Stimulated activated naive B cell treated with anti-CD40 and anti-IgM and Interleukin-4, amounts not matched to agents 10 μg/mL and 1 μg/mL and 100 μg/mL, for 72 hours (primary cell): ENCODE results near the gene RFX2.

Experiments used
- ATAC-seq, 2 donors: fragments of 150-1000 bp; cut with Tn5 transposase; replicated peaks; 2 replicates each; pipeline ENCODE4 v1.10.0; 2021; ENCODE audit warnings: moderate library complexity in 1 of 2
- DNase-seq: peaks from one replicate; pipeline ENCODE4 v3.0.0; 2021
- H3K27ac Mint-ChIP-seq: one replicate; pipeline ENCODE4 v1.8.0; 2022; ENCODE audit warnings: mild to moderate bottlenecking, mixed read lengths
- H3K27me3 Mint-ChIP-seq, 2 donors: one replicate each; pipeline ENCODE4 v1.8.0; 2022; ENCODE audit warnings: mixed read lengths in 2 of 2
- H3K36me3 Mint-ChIP-seq, 2 donors: one replicate each; pipeline ENCODE4 v1.8.0; 2022; ENCODE audit warnings: mixed read lengths in 2 of 2, mild to moderate bottlenecking in 1 of 2
- H3K4me1 Mint-ChIP-seq, 2 donors: one replicate each; pipeline ENCODE4 v1.8.0; 2022; ENCODE audit warnings: mixed read lengths in 2 of 2, mild to moderate bottlenecking in 1 of 2
- H3K4me3 Mint-ChIP-seq, 2 donors: one replicate each; pipeline ENCODE4 v1.8.0; 2022; ENCODE audit warnings: mild to moderate bottlenecking in 2 of 2, mixed read lengths in 2 of 2, moderate library complexity in 1 of 2
- H3K9me3 Mint-ChIP-seq, 2 donors: one replicate each; pipeline ENCODE4 v1.8.0; 2022; ENCODE audit warnings: mixed read lengths in 2 of 2, mild to moderate bottlenecking in 1 of 2

Gene RFX2

DNA sequence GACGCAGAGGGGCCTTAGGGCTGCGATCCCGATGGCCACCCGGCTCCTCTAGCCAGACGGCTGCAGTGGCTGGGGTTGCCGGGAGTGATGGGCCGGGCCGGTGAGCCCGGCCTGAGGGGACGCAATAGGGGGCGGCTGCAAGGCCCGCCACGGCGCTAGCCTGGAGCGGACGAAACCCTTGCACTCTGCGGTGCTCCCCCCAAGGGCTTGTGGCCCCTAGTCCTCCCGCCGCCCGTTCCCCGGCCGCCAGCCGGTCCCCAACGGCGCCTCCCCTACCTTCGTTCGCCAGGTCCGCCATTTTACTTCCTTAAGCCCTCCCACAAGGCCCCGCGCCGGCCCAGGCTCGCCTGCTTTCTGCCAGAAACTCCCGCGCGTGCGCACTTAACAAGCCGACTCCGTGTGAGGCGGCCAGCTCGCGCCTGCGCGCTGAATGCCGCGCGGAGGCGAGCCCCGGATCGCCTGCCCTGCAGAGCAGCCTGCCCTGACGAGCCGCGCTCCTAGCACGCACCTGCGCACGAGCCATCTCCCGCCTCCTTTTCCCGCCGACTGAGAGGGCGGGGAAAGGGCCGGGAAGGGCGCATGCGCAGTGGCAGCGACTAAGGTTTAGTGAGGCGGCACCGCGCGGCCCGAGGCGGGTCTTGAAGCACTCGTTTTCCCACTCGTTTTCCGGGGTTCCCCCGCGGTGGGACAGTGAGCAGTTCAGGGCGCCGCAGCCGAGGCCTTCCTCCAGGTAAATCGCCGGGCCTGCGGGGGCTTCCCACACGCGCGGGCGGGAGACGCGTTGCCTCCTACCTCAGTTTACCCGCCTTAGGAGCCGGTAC, 132.3 kb downstream of the RFX2 start, which contains the start of gene RANBP3:
Gene RANBP3 (minus strand): TSS at position 356 of the 821 bp plus-strand sequence. CDS start 58 bp downstream, at position 298.
- Mint-ChIP-seq H3K36me3 (peaks cover 6 to 32% of the 10 kb centered on the region in 2 donors), H3K27ac (peak within 1 kb of the TSS; percentile 99), H3K4me1 (peaks cover 39 to 57% of the 10 kb centered on the region in 2 donors), H3K9me3 (no peaks in the 10 kb centered on the region), H3K27me3 (no peaks in the 10 kb centered on the region), H3K4me3 (peak within 1 kb of the TSS; percentile 91 to 99)
- peak; percentile 99 for DNase-seq
- ATAC-seq = peak; percentile 92 to 94

DNA sequence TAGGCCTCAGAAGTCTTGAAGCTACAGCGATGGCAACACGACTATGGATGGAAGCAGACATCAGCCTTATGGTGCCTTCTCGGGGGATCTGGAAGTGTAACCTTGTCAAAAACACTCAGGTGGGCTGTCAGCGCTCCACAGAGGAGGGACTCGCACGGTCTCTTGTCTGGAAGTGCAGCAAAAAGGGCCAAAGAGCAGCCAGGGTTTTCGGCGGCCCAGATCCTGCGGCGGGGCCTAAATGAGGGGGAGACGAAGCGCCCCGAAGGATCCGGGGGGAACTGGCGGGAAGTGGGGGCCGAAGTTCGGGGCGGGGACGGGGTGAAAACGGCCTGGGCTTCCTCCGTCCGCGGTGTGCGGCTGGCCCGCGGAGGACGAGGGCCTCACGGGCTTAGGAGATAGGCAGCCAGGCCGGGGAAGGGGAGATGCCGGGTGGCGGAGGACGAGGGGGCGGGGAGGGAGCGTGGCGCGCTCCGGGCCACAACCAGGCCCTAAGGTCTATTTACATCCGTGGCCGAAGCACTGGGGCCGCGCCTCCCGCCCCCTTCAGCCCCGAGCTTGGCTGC, 133.0 kb downstream of the RFX2 start:
- Mint-ChIP-seq H3K36me3 (peaks cover 6 to 37% of the 10 kb centered on the region in 2 donors), H3K27ac (peak overlapping the region; percentile 99), H3K4me1 (peaks cover 43 to 62% of the 10 kb centered on the region in 2 donors), H3K9me3 (no peaks in the 10 kb centered on the region), H3K4me3 (peak overlapping the region; percentile 91 to 99), H3K27me3 (no peaks in the 10 kb centered on the region)
- ATAC-seq (no peak), DNase-seq (no peak)

DNA sequence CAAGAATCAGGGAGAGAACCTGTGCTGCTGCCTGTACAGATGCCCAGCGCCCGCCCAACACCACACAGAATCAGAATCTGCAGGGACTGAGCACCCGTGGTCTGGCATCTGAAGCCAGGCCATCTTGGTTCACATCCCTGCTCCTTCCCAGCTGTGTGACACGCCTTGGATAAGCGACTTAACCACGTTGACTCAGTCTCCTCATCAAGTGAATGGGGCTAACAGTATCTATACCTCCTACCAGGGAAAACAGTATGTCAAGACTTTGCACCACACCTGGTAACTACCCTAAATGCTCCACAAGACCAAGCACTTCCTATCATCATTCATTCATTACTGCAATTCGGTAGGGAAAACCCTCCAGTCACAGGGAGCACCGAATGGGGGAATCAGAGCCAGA, 133.5 kb downstream of the RFX2 start:
- H3K4me1 Mint-ChIP-seq = peaks cover 46 to 65% of the 10 kb centered on the region in 2 donors
- peaks cover 5 to 40% of the 10 kb centered on the region in 2 donors for H3K36me3 Mint-ChIP-seq
- peak overlapping the region; percentile 99 for H3K27ac Mint-ChIP-seq
- H3K9me3 Mint-ChIP-seq = no peaks in the 10 kb centered on the region
- peak overlapping the region; percentile 91 to 99 for H3K4me3 Mint-ChIP-seq
- no peaks in the 10 kb centered on the region for H3K27me3 Mint-ChIP-seq
- no peak for ATAC-seq
- DNase-seq = no peak

DNA sequence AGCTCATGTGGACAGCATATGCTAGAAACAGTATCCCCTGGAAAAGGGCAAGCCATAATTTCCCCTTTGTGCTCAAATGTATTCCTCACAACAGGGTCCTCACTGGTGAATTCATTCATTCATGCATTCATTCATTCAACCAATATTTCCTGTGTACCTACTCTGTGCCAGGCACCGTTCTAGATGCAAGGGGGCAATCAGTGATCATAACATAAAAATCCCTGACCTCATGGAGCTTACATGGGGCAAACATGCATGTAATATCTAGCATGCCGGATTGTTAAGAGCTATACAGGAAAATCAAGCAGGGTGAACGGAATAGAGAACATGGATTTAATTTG, 134.9 kb downstream of the RFX2 start:
- Mint-ChIP-seq H3K4me1 (peaks cover 51 to 70% of the 10 kb centered on the region in 2 donors), H3K36me3 (peaks cover 7 to 42% of the 10 kb centered on the region in 2 donors)

DNA sequence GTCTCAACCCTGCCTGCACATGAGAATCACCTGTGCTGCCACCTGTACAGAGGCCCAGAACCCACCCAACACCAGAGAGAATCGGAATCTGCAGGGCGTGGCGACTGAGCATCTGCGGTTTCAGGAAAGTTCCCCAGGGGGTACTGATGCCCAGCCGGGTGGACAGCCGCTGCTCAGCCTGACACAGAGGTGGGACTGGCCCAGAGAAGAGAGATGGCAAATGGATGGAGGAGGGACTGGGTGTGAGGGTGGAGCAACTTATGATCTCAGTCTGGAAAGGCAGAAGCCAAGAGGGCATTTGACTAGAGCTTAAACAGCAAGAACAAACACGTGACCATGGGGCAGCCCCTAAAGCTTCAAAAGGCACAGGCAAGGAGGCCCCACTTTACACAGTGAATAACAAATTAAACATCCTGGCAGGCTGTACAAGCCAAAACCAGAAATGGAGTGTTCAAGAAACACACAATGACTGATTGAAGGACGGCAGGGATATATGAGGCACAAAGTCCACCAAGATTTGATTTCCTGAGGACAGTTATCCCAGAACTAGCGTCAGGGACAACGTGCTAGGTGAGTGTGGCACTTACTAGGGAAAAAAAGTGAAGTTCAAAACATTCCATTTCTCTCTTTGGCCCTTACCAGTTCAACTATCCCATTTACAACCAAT, 135.4 kb downstream of the RFX2 start:
- ATAC-seq = peak; percentile 50 to 55

More for the DNA sequence above, 134.9 kb downstream of the RFX2 start:
- Mint-ChIP-seq H3K27ac (peak overlapping the region; percentile 89), H3K4me3 (peak overlapping the region; percentile 64 to 76), H3K9me3 (no peaks in the 10 kb centered on the region), H3K27me3 (no peaks in the 10 kb centered on the region)
- DNase-seq (no peak), ATAC-seq (no peak)

DNA sequence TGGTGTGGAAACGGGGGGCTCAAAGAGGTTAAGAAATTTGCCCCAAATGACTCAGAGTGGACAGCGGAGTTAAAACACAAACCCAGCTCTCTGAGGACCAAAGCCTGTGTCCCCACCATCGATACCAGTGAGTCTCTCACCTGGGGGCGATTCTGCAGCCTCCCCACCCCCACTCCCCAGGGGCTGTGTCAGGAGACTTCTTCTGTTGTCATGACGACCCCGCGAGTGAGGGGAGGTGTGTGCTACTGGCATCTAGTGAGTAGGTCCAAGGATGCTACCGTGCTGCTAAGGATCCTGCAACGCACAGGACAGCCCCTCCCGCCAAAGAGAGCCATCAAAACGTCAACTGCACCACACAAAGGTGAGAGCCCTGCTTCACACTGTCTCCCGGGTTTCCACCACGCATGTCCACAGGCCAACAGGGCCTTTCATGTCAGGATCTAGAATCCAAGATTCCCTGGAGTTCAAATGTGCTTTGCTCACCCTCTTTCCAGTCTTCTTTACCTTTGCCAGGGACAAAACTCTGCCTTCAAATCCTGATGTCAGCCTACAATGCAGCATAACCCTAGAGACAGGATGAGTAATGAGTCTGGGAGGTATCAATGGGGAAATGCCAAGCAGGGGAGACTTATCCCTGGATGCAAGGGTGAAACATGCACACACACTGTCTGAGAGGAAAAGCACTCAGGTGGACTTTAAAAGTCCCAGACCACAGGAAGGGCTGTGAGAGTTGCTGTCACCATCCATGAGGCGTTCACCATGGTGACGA, 136.2 kb downstream of the RFX2 start:
- Mint-ChIP-seq H3K4me1 (peaks cover 55 to 71% of the 10 kb centered on the region in 2 donors), H3K9me3 (no peaks in the 10 kb centered on the region), H3K27me3 (no peaks in the 10 kb centered on the region), H3K27ac (peak overlapping the region; percentile 56), H3K4me3 (peak overlapping the region in 1 of 2 donors; percentile 64), H3K36me3 (peaks cover 7 to 46% of the 10 kb centered on the region in 2 donors)
- DNase-seq (no peak), ATAC-seq (no peak)

More for the DNA sequence above, 135.4 kb downstream of the RFX2 start:
- H3K36me3 Mint-ChIP-seq = peaks cover 7 to 42% of the 10 kb centered on the region in 2 donors
- DNase-seq = no peak
- H3K27me3 Mint-ChIP-seq = no peaks in the 10 kb centered on the region
- H3K4me3 Mint-ChIP-seq = peak overlapping the region; percentile 64
- no peaks in the 10 kb centered on the region for H3K9me3 Mint-ChIP-seq
- peak overlapping the region; percentile 70 for H3K27ac Mint-ChIP-seq
- peaks cover 54 to 73% of the 10 kb centered on the region in 2 donors for H3K4me1 Mint-ChIP-seq

DNA sequence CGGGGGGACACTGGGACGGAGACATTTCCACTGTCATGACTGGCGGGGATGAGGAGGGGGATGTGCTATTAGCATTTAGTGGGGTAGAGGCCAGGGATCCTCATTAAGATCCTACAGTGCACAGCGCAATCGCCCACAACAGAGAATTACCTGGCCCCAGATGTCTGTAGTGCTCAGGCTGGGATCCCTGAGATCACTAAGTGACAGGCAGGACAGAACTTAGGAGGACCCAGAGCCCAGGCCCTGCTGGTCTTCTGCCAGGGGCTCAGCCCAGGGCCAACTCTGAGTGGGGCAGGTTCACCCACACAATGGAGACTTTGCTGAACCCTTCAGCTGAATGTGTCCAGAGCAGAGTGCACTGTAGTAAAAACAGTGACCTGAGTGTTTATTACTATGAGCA, 136.9 kb downstream of the RFX2 start:
- ATAC-seq = no peak
- no peak overlapping the region for H3K27ac Mint-ChIP-seq
- H3K4me3 Mint-ChIP-seq = no peak overlapping the region
- no peaks in the 10 kb centered on the region for H3K9me3 Mint-ChIP-seq
- DNase-seq = no peak
- H3K4me1 Mint-ChIP-seq = peaks cover 57 to 73% of the 10 kb centered on the region in 2 donors
- peaks cover 7 to 46% of the 10 kb centered on the region in 2 donors for H3K36me3 Mint-ChIP-seq
- H3K27me3 Mint-ChIP-seq = no peaks in the 10 kb centered on the region

DNA sequence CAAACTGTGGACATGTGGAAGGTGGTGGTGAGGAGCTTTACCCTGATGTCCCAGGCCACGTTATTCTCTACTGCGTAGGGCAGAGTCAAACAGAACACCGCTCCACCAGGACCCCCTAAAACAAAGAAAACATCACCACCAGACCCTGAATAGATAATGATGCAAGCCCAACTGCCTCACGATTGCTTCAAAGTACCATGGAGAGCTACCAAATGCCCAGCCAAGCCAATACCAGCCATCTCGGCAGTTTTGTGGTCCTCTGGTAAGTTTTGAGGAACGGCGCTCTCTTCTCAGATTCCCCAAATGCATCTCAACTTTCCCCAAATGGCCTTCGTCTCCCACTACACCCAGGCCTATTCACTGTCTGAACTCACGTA, 138.0 kb downstream of the RFX2 start:
- Mint-ChIP-seq H3K27me3 (no peaks in the 10 kb centered on the region), H3K4me3 (no peak overlapping the region), H3K36me3 (peaks cover 13 to 47% of the 10 kb centered on the region in 2 donors), H3K4me1 (peaks cover 64 to 78% of the 10 kb centered on the region in 2 donors), H3K27ac (peak overlapping the region; percentile 63), H3K9me3 (no peaks in the 10 kb centered on the region)
- no peak for ATAC-seq
- no peak for DNase-seq

DNA sequence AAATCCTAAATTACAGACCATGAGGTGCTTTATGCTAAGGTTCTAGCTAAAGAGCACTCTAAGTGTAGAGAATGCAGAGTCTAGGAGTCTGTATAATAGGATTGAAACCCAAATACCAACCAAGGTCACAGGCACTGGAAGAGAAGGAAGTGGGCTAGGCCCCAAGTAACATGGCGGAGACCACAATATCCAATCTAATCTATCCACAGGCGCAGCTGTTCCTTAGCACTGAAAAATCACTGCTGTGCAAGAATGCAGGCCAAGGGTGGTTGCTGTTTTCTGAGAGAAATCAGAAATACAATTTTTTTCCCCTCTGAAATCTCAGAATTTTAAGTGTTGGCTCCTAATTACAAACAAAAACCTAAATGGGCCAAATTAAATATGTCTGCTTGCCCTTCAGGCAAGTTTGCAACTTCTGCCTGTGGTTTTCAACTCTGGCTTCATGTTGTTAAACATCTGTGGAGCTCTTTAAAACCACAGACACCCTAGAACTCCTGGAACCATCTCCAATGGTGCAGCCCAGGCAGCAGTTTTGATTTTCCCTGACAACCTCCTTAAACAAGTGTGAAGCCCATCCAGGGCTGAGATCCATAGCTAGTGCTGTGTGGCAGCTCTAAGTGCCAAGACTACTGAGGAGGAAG, 138.5 kb downstream of the RFX2 start:
- peaks cover 62 to 77% of the 10 kb centered on the region in 2 donors for H3K4me1 Mint-ChIP-seq
- peaks cover 16 to 44% of the 10 kb centered on the region in 2 donors for H3K36me3 Mint-ChIP-seq
- ATAC-seq (no peak), DNase-seq (no peak)
- H3K4me3 Mint-ChIP-seq = no peak overlapping the region
- H3K27ac Mint-ChIP-seq = peak overlapping the region; percentile 25
- no peaks in the 10 kb centered on the region for H3K9me3 Mint-ChIP-seq
- no peaks in the 10 kb centered on the region for H3K27me3 Mint-ChIP-seq

DNA sequence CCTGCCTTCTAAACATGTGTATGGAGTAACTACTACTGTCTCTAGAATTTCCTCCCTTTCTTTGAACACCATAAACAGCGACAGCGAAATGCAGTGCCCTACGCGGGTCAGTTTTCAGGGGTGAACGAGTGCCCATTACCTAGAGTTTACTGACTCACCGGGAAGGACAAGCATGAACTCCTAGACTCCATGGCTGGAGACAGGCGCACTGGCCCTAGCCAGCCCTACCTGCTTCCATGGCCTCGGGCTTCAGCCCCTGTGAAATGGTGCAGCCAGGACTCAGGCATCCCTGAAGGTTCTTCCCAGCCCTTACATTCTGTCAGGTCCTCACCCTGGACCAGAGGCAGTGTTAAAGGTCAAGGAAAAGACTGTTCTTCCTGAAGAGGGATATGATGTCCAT, 140.8 kb downstream of the RFX2 start:
- Mint-ChIP-seq H3K4me3 (no peak overlapping the region), H3K27ac (no peak overlapping the region), H3K36me3 (peaks cover 21 to 44% of the 10 kb centered on the region in 2 donors), H3K27me3 (no peaks in the 10 kb centered on the region), H3K9me3 (no peaks in the 10 kb centered on the region), H3K4me1 (peaks cover 57 to 73% of the 10 kb centered on the region in 2 donors)
- DNase-seq = no peak
- no peak for ATAC-seq

DNA sequence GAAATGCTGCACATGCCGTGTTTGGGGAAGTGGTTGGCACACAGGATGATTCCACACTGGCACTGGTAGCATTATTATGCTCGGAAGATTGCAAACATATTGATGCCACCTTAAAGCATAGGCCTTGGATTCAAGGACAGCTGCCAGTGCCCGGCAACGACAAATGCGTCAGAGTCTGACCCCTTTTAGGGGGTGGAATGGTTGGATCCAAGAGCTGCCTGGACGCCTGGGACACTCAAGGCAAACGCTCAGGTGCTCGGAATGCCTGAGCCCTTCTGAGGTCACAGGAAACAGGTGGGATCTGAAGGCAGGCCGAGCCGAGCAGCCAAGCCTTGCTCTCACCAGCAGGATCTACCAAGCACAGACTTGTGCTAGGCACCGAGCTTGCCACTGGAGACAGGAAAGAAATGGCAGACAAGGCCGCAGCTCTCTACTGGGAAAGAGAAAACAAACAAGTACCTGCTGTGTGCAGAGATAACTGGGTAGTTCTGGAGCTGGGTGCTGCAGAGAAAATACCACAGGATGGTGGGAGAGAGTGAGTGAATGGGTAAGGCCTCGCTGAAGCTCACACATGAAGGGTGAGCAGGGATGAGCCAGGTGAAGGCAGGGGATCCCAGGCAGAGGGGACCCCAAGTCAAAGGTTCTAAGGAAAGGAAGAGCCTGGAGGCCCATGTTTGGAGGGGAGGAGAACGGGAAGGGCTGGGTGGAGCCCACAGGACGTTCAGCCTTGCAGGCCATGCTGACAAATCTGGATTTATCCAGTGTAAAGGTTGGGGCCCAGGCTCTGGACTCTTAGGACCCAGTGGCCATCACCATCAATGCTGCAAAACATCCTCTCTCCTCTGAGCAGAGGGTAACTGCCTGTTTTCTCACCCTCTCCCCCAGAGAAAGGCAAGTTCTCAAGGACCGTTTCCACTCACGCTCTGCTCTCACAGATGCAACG, 141.6 kb downstream of the RFX2 start:
- H3K9me3 Mint-ChIP-seq = no peaks in the 10 kb centered on the region
- peak overlapping the region in 1 of 2 donors; percentile 52 for H3K4me3 Mint-ChIP-seq
- peak in 1 of 2 donors; percentile 18 for ATAC-seq
- DNase-seq = no peak
- H3K36me3 Mint-ChIP-seq = peaks cover 25 to 42% of the 10 kb centered on the region in 2 donors
- no peaks in the 10 kb centered on the region for H3K27me3 Mint-ChIP-seq
- peaks cover 57 to 76% of the 10 kb centered on the region in 2 donors for H3K4me1 Mint-ChIP-seq
- H3K27ac Mint-ChIP-seq = peak overlapping the region; percentile 93

DNA sequence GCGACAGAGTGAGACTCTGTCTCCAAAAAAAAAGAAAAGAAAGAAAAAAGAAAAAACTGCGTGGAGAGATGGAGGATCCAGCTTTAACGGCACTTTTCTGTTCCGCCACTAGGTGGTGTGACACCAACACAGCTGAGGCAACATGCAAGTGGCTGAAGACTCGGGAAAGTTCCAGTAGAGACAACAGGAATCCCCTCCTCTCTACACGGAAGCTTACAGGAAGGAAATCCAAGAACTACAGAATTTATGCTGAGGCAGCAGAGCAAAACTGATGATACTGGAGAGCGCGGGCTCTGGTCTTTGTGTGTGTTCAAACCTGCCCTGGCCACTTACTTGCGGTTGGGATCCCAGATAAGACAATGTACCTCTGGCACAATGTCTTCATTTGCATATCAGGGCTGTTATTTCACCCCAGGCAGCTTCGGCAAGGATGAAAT, 142.3 kb downstream of the RFX2 start:
- Mint-ChIP-seq H3K27ac (peak overlapping the region; percentile 93), H3K4me1 (peaks cover 60 to 79% of the 10 kb centered on the region in 2 donors), H3K9me3 (no peaks in the 10 kb centered on the region), H3K4me3 (peak overlapping the region; percentile 44 to 52), H3K27me3 (no peaks in the 10 kb centered on the region), H3K36me3 (peaks cover 26 to 44% of the 10 kb centered on the region in 2 donors)
- peak; percentile 44 for DNase-seq
- ATAC-seq = peak; percentile 79 to 90
